Stimulated activated CD8-positive, alpha-beta memory T cell treated with anti-CD3 and anti-CD28 coated beads, Interleukin-15, amount 100 ng/mL, for 1 hour (primary cell): ENCODE data around the gene SRD5A2.
"Not testable (repeated sequence)": the region's sequence is repeated elsewhere in the genome, so short reads cannot be mapped to it uniquely, and the experiment has no call there.

Experiments used
- DNase-seq: peaks from one replicate; pipeline ENCODE4 v3.0.0-alpha.2; 2020; ENCODE audit warnings: low read depth

Gene SRD5A2

GRCh38 chr2:31533036-31533435 lies 47.7 kb downstream of the SRD5A2 start:
- DNase-seq = no peak

GRCh38 chr2:31531101-31531500 lies 49.6 kb downstream of the SRD5A2 start:
- no peak for DNase-seq

- no peak for DNase-seq
These were observed 51.5 kb downstream of the SRD5A2 start for GRCh38 chr2:31529256-31529655.

GRCh38 chr2:31528823-31529222 lies 51.9 kb downstream of the SRD5A2 start:
- DNase-seq = no peak

GRCh38 chr2:31526946-31527732 lies 53.6 kb downstream of the SRD5A2 start:
- no peak for DNase-seq

- DNase-seq = no peak
These were observed 54.9 kb downstream of the SRD5A2 start for GRCh38 chr2:31525876-31526275.

- no peak for DNase-seq
These were observed 56.1 kb downstream of the SRD5A2 start for GRCh38 chr2:31524592-31524991.

- peak; percentile 29 for DNase-seq
These were observed 56.8 kb downstream of the SRD5A2 start for GRCh38 chr2:31523871-31524492.

GRCh38 chr2:31522786-31523185 lies 58.0 kb downstream of the SRD5A2 start:
- DNase-seq = no peak

GRCh38 chr2:31517442-31518203 lies 63.1 kb downstream of the SRD5A2 start:
- no peak for DNase-seq

GRCh38 chr2:31515586-31515985 lies 65.2 kb downstream of the SRD5A2 start:
- no peak for DNase-seq

GRCh38 chr2:31513553-31513952 lies 67.2 kb downstream of the SRD5A2 start:
- no peak for DNase-seq

- DNase-seq = no peak
These were observed 69.4 kb downstream of the SRD5A2 start for GRCh38 chr2:31511376-31511775.

GRCh38 chr2:31505111-31505510 lies 75.6 kb downstream of the SRD5A2 start:
- DNase-seq = no peak

- DNase-seq = no peak
These were observed 76.4 kb downstream of the SRD5A2 start for GRCh38 chr2:31504311-31504710.

- DNase-seq = not testable (repeated sequence)
These were observed 84.3 kb downstream of the SRD5A2 start for GRCh38 chr2:31496451-31496874.

GRCh38 chr2:31489339-31489738 lies 91.4 kb downstream of the SRD5A2 start:
- DNase-seq = not testable (repeated sequence)

- DNase-seq = no peak
These were observed 97.5 kb downstream of the SRD5A2 start for GRCh38 chr2:31483246-31483645.

- no peak for DNase-seq
These were observed 104.1 kb downstream of the SRD5A2 start for GRCh38 chr2:31476511-31477180.

GRCh38 chr2:31475692-31476091 lies 105.0 kb downstream of the SRD5A2 start:
- DNase-seq = no peak

GRCh38 chr2:31474296-31474695 lies 106.4 kb downstream of the SRD5A2 start:
- no peak for DNase-seq
